Liver (tissue), 3 donors: ENCODE measurements around the gene COL6A3.

Source experiments
- EGR1 ChIP-seq, 2 donors: IDR thresholded peaks; 2 replicates each; pipeline ENCODE4 v1.6.1; 2016 to 2018; ENCODE audit warnings: antibody characterized with exemption in 2 of 2, low read depth in 2 of 2
- JUND ChIP-seq, 2 donors: IDR thresholded peaks; 2 replicates each; pipeline ENCODE4 v1.6.1; 2016; ENCODE audit warnings: antibody characterized with exemption in 2 of 2
- RAD21 ChIP-seq, 2 donors: IDR thresholded peaks; 2 replicates each; pipeline ENCODE4 v1.6.1; 2016; ENCODE audit warnings: antibody characterized with exemption in 2 of 2, mild to moderate bottlenecking in 2 of 2
- SP1 ChIP-seq: IDR thresholded peaks from 2 replicates; pipeline ENCODE4 v1.6.1; 2018; ENCODE audit warnings: antibody characterized with exemption, mild to moderate bottlenecking
- YY1 ChIP-seq: IDR thresholded peaks from 2 replicates; pipeline ENCODE4 v1.6.1; 2016; ENCODE audit warnings: antibody characterized with exemption, mild to moderate bottlenecking
- TF ChIP-seq, protein P1 (sequence below): fragments of 150-350 bp; IDR thresholded peaks from 2 replicates; pipeline ENCODE4 v1.5.1; 2017; ENCODE audit warnings: improper control_type of control experiment, low read depth, low read length; ENCODE audit not compliant: missing input control
- TF ChIP-seq, protein P2 (sequence below): IDR thresholded peaks from 2 replicates; pipeline ENCODE4 v1.6.1; 2016; ENCODE audit warnings: antibody characterized with exemption, mild to moderate bottlenecking
- donor health status: healthy.
- donor health status: healthy.

DNA sequence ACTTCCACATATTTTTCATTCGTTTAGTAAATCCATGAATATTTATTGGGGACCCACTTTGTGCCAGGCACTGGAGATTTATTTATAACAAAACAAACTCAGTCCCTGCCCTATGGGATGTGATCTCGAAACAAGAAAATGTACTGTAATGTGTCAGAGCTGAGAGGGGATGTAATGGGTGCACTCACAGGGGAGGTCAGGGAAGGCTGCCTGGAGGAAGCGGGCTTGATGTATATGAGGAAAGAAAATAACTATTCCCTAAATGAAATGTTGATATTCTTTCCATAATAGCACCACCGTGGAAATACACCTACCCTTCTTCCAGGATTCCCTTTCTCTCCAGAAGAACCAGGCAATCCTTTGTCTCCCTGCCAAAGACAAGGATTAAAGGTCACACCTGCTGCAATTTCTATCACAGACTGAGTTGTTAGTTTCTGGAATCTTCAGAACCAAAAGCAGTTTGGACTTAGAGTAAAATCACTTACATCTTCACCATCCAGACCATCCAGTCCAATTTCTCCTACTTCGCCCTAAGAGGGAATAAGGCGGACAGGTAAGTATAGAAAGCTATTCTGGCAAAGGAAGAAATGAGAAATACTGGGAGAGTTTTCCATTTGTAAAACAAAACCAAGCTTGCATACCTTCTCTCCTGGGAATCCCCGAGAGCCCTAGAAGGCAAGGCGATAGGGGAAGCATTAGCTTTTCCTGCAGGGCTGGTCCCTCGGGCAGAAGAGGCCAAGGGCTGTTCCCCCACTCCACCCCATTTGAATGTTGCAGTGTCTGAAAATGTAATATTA lies 55.0 kb downstream of the COL6A3 start:
- TF ChIP-seq, protein P1, sequence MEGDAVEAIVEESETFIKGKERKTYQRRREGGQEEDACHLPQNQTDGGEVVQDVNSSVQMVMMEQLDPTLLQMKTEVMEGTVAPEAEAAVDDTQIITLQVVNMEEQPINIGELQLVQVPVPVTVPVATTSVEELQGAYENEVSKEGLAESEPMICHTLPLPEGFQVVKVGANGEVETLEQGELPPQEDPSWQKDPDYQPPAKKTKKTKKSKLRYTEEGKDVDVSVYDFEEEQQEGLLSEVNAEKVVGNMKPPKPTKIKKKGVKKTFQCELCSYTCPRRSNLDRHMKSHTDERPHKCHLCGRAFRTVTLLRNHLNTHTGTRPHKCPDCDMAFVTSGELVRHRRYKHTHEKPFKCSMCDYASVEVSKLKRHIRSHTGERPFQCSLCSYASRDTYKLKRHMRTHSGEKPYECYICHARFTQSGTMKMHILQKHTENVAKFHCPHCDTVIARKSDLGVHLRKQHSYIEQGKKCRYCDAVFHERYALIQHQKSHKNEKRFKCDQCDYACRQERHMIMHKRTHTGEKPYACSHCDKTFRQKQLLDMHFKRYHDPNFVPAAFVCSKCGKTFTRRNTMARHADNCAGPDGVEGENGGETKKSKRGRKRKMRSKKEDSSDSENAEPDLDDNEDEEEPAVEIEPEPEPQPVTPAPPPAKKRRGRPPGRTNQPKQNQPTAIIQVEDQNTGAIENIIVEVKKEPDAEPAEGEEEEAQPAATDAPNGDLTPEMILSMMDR: no peak
- no peak for TF ChIP-seq RAD21 (IDR thresholded peaks at IDR 0.05)
- TF ChIP-seq EGR1 (IDR thresholded peaks at IDR 0.05; ENCODE audit: low read depth in 2 of 2): no peak
- no peak for TF ChIP-seq JUND (IDR thresholded peaks at IDR 0.05)
- TF ChIP-seq, protein P2, sequence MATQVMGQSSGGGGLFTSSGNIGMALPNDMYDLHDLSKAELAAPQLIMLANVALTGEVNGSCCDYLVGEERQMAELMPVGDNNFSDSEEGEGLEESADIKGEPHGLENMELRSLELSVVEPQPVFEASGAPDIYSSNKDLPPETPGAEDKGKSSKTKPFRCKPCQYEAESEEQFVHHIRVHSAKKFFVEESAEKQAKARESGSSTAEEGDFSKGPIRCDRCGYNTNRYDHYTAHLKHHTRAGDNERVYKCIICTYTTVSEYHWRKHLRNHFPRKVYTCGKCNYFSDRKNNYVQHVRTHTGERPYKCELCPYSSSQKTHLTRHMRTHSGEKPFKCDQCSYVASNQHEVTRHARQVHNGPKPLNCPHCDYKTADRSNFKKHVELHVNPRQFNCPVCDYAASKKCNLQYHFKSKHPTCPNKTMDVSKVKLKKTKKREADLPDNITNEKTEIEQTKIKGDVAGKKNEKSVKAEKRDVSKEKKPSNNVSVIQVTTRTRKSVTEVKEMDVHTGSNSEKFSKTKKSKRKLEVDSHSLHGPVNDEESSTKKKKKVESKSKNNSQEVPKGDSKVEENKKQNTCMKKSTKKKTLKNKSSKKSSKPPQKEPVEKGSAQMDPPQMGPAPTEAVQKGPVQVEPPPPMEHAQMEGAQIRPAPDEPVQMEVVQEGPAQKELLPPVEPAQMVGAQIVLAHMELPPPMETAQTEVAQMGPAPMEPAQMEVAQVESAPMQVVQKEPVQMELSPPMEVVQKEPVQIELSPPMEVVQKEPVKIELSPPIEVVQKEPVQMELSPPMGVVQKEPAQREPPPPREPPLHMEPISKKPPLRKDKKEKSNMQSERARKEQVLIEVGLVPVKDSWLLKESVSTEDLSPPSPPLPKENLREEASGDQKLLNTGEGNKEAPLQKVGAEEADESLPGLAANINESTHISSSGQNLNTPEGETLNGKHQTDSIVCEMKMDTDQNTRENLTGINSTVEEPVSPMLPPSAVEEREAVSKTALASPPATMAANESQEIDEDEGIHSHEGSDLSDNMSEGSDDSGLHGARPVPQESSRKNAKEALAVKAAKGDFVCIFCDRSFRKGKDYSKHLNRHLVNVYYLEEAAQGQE: no peak
- TF ChIP-seq YY1: no peak
- TF ChIP-seq SP1: no peak
